HG02870 (cell line): ENCODE data around the gene NCOA3.
"Not testable (repeated sequence)": the region's sequence is repeated elsewhere in the genome, so short reads cannot be mapped to it uniquely, and the experiment has no call there.

Experiments
- ATAC-seq: cut with Tn5 transposase; IDR thresholded peaks from one replicate; pipeline ENCODE4 v1.9.1; 2021; ENCODE audit warnings: mild to moderate bottlenecking, moderate library complexity; ENCODE audit not compliant: unreplicated experiment

Gene NCOA3

DNA sequence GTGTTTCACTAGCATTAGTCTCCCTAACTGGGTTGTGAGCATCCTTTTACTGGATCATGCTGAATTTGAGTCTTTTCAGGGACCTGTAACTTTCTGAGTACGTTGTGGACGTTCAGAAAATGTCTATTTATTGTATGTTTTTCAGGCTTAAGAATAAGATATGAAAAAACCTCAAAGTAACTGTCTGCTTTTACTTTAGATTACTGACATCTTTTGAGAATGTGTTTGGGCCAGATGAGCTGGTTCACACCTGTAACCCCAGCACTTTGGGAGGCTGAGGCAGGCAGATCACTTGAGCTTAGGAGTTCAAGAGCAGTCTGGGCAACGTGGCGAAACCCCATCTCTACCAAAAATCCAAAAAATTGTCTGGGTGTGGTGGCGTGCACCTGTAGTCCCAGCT is 32.7 kb downstream of the NCOA3 start:
- ATAC-seq: no peak

DNA sequence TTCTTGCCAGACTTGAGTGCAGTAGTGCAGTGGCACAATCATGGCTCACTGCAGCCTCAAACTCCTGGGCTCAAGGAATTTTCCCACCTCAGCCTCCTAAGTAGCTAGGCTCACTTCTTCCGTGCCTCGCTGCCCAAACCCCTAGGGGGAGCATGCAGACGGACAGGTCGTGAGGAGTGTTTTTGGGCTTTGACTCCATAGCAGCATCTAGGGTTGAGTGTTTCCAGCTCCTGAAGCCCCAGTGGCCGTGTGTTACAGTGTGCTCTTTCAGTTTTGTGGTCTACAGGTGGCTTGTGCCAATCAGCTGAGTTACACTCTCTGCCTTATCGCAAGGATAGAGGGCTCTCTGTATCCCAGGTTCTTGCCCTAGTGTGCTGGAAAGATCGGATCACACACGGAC is 33.4 kb downstream of the NCOA3 start:
- no peak for ATAC-seq

GRCh38 chr20:47535994-47536393 is 34.3 kb downstream of the NCOA3 start:
- no peak for ATAC-seq

DNA sequence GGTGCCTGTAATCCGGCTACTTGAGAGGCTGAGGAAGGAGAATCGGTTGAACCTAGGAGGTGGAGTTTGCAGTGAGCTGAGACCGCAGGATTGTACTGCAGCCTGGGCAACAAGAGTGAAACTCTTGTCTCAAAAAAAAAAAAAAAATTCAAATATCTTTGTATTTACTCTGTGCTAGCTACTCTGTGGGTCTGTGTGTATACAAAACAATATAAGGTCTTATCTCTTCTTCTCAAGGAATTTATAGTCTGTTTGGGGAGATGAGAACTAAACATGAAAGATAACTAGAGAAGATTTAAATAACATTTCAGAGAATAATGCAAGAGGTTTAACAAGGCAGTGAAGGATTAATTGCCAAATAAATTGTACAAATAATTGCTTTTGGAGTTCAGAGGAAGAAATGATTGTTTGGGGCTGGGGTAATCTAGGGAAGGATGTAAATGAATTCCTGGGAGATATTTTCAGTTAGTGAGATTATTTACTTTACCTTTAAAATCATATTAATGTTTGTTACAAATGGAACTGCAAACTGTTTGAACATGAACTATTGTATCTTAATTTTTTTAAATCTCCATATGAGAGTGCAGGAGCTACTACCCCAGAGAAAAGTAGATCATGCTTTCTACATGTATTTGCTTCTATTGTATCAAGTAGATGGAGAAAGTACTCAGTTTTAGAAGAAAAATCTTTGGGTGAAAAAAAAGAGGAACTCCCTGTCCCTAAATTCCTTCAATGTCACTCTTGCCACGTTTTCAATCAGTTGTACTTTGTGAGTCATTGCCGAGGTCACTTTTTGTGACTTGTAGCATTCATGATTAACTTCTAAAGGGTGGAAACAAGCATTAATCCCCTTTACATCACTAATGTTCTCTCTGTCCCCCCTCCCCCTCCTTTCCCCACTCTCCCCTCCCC is 39.0 kb downstream of the NCOA3 start:
- no peak for ATAC-seq

GRCh38 chr20:47541355-47541922 is 39.8 kb downstream of the NCOA3 start:
- ATAC-seq: no peak

- ATAC-seq: no peak
Observed at GRCh38 chr20:47543006-47543431, 41.3 kb downstream of the NCOA3 start.

DNA sequence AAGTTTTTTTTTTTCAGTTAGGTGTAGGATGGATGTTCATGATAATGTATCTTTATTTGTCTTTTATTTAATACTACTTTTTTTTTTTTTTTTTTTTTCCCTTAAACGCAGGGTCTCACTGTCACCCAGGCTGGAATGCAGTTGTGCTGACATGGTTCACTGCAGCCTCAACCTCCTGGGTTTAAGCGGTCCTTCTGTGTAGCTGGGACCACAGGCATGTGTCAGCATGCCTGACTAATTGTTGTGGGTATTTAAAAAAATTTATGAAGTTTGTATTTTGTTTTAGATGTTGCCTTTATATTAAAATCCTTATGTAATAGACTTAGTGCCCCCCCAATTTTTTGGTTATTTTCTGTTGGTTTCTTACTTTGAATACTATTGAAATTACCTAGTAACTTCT is 42.6 kb downstream of the NCOA3 start:
- ATAC-seq: no peak

GRCh38 chr20:47544852-47545251 is 43.2 kb downstream of the NCOA3 start:
- no peak for ATAC-seq

- no peak for ATAC-seq
Observed at GRCh38 chr20:47545499-47545898, 43.8 kb downstream of the NCOA3 start.

GRCh38 chr20:47546184-47547033 is 44.7 kb downstream of the NCOA3 start:
- no peak for ATAC-seq

DNA sequence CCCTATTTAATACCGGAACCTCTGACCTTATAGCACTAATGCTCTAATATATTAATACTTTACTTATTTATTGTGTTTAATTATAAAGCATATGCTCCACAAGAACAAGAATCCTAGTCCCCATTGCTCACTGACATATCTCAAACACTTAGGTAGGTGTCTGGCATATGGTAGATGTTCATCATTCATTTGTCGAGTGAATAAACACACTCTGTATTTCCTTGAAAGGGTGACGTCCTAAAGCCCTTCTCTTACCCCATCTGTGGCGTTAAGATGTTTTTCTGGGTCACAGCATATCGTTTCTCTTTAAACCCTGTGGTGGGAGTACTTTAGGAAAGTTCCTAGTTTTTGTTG is 45.3 kb downstream of the NCOA3 start:
- no peak for ATAC-seq

GRCh38 chr20:47549671-47550070 is 48.0 kb downstream of the NCOA3 start:
- no peak for ATAC-seq

DNA sequence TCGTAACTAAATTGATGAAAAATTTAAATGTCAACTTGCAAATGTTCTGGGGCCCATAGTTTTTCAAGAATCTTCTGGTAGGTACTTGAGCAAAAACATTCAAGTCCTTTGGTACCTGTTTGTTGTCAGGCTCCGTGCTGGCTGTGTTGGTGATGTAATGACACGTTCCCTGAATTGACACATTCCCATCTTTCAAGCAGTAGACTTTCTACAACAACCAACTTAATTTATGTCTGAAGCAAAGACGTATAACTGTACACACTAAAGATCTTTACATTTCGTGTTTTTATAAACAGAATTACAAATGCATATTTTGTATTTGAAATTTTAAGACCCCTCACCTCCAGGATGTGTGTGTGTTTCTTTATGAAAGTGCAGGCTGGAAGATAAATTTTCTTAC is 49.5 kb downstream of the NCOA3 start:
- no peak for ATAC-seq

GRCh38 chr20:47551841-47552240 is 50.2 kb downstream of the NCOA3 start:
- no peak for ATAC-seq

DNA sequence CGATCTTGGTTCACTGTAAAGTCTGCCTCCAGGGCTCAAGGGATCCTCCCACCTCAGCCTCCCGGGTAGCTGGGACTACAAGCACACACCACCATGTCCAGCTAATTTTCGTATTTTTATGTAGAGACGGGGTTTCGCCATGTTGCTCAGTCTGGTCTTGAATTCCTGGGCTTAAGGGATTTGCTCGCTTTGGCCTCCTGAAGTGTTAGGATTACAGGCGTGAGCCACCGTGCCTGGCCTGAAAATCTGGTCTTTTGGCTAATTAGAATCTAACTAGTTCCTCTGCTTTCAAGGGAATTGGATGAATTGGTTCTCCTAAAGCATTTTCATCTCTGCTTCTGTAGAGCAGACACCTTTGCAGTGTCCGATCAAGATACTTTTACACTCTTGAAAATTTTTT is 51.3 kb downstream of the NCOA3 start:
- no peak for ATAC-seq

DNA sequence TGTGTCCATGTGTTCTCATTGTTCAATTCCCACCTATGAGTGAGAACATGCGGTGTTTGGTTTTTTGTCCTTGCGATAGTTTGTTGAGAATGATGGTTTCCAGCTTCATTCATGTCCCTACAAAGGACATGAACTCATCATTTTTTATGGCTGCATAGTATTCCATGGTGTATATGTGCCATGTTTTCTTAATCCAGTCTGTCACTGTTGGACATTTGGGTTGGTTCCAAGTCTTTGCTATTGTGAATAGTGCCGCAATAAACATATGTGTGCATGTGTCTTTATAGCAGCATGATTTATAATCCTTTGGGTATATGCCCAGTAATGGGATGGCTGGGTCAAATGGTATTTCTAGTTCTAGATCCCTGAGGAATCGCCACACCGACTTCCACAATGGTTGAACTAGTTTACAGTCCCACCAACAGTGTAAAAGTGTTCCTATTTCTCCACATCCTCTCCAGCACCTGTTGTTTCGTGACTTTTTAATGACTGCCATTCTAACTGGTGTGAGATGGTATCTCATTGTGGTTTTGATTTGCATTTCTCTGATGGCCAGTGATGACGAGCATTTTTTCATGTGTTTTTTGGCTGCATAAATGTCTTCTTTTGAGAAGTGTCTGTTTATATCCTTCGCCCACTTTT is 52.0 kb downstream of the NCOA3 start:
- not testable (repeated sequence) for ATAC-seq

DNA sequence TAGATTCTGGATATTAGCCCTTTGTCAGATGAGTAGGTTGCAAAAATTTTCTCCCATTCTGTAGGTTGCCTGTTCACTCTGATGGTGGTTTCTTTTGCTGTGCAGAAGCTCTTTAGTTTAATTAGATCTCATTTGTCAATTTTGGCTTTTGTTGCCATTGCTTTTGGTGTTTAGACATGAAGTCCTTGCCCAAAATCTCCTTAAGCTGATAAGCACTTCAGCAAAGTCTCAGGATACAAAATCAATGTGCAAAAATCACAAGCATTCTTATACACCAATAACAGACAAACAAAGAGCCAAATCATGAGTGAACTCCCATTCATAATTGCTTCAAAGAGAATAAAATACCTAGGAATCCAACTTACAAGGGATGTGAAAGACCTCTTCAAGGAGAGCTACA is 52.6 kb downstream of the NCOA3 start:
- ATAC-seq: not testable (repeated sequence)

GRCh38 chr20:47557218-47557617 is 55.5 kb downstream of the NCOA3 start:
- ATAC-seq: no peak

GRCh38 chr20:47557791-47558190 is 56.1 kb downstream of the NCOA3 start:
- ATAC-seq: no peak

- ATAC-seq: no peak
Observed at GRCh38 chr20:47558295-47559066, 56.8 kb downstream of the NCOA3 start.
